Measurements from ENCODE around the gene SOX6.

Gene SOX6

GRCh38 chr11:16052750-16053149 is 303.6 kb downstream of the SOX6 start:
- no peak for TF ChIP-seq CTCF (IDR thresholded peaks at IDR 0.05; ENCODE audit: low read depth, low read length)
- DNase-seq (ENCODE audit: low read depth in 2 of 2), result no peak
- H3K4me3 ChIP-seq (replicated peaks in 1 of 2; ENCODE audit: low read depth in 2 of 2, low read length in 2 of 2), result no peak overlapping the region

GRCh38 chr11:16049611-16050010 is 306.7 kb downstream of the SOX6 start:
- TF ChIP-seq CTCF (IDR thresholded peaks at IDR 0.05; ENCODE audit: low read depth, low read length), result no peak
- no peak for DNase-seq (ENCODE audit: low read depth in 2 of 2)
- H3K4me3 ChIP-seq (replicated peaks in 1 of 2; ENCODE audit: low read depth in 2 of 2, low read length in 2 of 2), result no peak overlapping the region

GRCh38 chr11:16047073-16047472 is 309.3 kb downstream of the SOX6 start:
- no peak for DNase-seq (ENCODE audit: low read depth in 2 of 2)
- TF ChIP-seq CTCF (IDR thresholded peaks at IDR 0.05; ENCODE audit: low read depth, low read length), result no peak
- no peak overlapping the region for H3K4me3 ChIP-seq (replicated peaks in 1 of 2; ENCODE audit: low read depth in 2 of 2, low read length in 2 of 2)

- no peak for DNase-seq (ENCODE audit: low read depth in 2 of 2)
These were observed 312.7 kb downstream of the SOX6 start for GRCh38 chr11:16043617-16044016.

GRCh38 chr11:16041207-16041606 is 315.1 kb downstream of the SOX6 start:
- DNase-seq (ENCODE audit: low read depth in 2 of 2), result no peak
- no peak for TF ChIP-seq CTCF (IDR thresholded peaks at IDR 0.05; ENCODE audit: low read depth, low read length)
- H3K4me3 ChIP-seq (replicated peaks in 1 of 2; ENCODE audit: low read depth in 2 of 2, low read length in 2 of 2), result no peak overlapping the region

More at GRCh38 chr11:16043617-16044016, 312.7 kb downstream of the SOX6 start:
- no peak for TF ChIP-seq CTCF (IDR thresholded peaks at IDR 0.05; ENCODE audit: low read depth, low read length)
- H3K4me3 ChIP-seq (replicated peaks in 1 of 2; ENCODE audit: low read depth in 2 of 2, low read length in 2 of 2), result no peak overlapping the region

- no peak for TF ChIP-seq CTCF (IDR thresholded peaks at IDR 0.05; ENCODE audit: low read depth, low read length)
- H3K4me3 ChIP-seq (replicated peaks in 1 of 2; ENCODE audit: low read depth in 2 of 2, low read length in 2 of 2), result no peak overlapping the region
- DNase-seq (ENCODE audit: low read depth in 2 of 2), result no peak
These were observed 316.2 kb downstream of the SOX6 start for GRCh38 chr11:16040151-16040550.

- no peak overlapping the region for H3K4me3 ChIP-seq (replicated peaks in 1 of 2; ENCODE audit: low read depth in 2 of 2, low read length in 2 of 2)
- no peak for DNase-seq (ENCODE audit: low read depth in 2 of 2)
- no peak for TF ChIP-seq CTCF (IDR thresholded peaks at IDR 0.05; ENCODE audit: low read depth, low read length)
These were observed 319.2 kb downstream of the SOX6 start for GRCh38 chr11:16037179-16037578.

All from cardiac fibroblast (primary cell).